Measurements from ENCODE around the gene IRF8.

IRF8 gene

GRCh38 chr16:85853547-85854545 is 45.1 kb upstream of the IRF8 start:
- Histone ChIP-seq H3K4me1 (no peaks in the 10 kb centered on the region), H3K4me3 (ENCODE audit: low read depth, low read length) (no peak overlapping the region), H3K9me3 (ENCODE audit: control insufficient read depth, low read length) (no peaks in the 10 kb centered on the region), H3K9ac (no peak overlapping the region), H3K4me2 (ENCODE audit: low read length) (no peak overlapping the region), H3K27ac (no peak overlapping the region), H3K27me3 (ENCODE audit: control insufficient read depth, insufficient read depth, low read length) (no peaks in the 10 kb centered on the region), H2AFZ (no peak overlapping the region), H3K36me3 (ENCODE audit: control insufficient read depth, insufficient read depth, low read length) (no peaks in the 10 kb centered on the region), H3K79me2 (no peaks in the 10 kb centered on the region)
- no peak for TF ChIP-seq CTCF (IDR thresholded peaks at IDR 0.05)

GRCh38 chr16:85854935-85855334 is 44.0 kb upstream of the IRF8 start:
- Histone ChIP-seq H2AFZ (no peak overlapping the region), H3K4me2 (ENCODE audit: low read length) (no peak overlapping the region), H3K9ac (no peak overlapping the region), H3K27me3 (ENCODE audit: control insufficient read depth, insufficient read depth, low read length) (no peaks in the 10 kb centered on the region), H3K27ac (no peak overlapping the region), H3K4me3 (ENCODE audit: low read depth, low read length) (no peak overlapping the region), H3K4me1 (no peaks in the 10 kb centered on the region), H3K79me2 (no peaks in the 10 kb centered on the region), H3K9me3 (ENCODE audit: control insufficient read depth, low read length) (no peaks in the 10 kb centered on the region), H3K36me3 (ENCODE audit: control insufficient read depth, insufficient read depth, low read length) (no peaks in the 10 kb centered on the region)
- no peak for TF ChIP-seq CTCF (IDR thresholded peaks at IDR 0.05)

- no peak overlapping the region for H3K4me3 ChIP-seq (ENCODE audit: low read depth, low read length)
- H3K27me3 ChIP-seq (ENCODE audit: control insufficient read depth, insufficient read depth, low read length), result no peaks in the 10 kb centered on the region
- no peak overlapping the region for H2AFZ ChIP-seq
- no peak for TF ChIP-seq CTCF (IDR thresholded peaks at IDR 0.05)
- no peaks in the 10 kb centered on the region for H3K9me3 ChIP-seq (ENCODE audit: control insufficient read depth, low read length)
- H3K4me2 ChIP-seq (ENCODE audit: low read length), result no peak overlapping the region
- H3K79me2 ChIP-seq, result no peaks in the 10 kb centered on the region
- H3K27ac ChIP-seq, result no peak overlapping the region
- H3K4me1 ChIP-seq, result no peaks in the 10 kb centered on the region
- no peaks in the 10 kb centered on the region for H3K36me3 ChIP-seq (ENCODE audit: control insufficient read depth, insufficient read depth, low read length)
- H3K9ac ChIP-seq, result no peak overlapping the region
Observed at GRCh38 chr16:85856079-85856478, 42.9 kb upstream of the IRF8 start.

GRCh38 chr16:85856585-85856984 is 42.4 kb upstream of the IRF8 start:
- no peak for TF ChIP-seq CTCF (IDR thresholded peaks at IDR 0.05)
- H3K9ac ChIP-seq, result no peak overlapping the region
- no peak overlapping the region for H2AFZ ChIP-seq
- no peaks in the 10 kb centered on the region for H3K9me3 ChIP-seq (ENCODE audit: control insufficient read depth, low read length)
- no peak overlapping the region for H3K4me3 ChIP-seq (ENCODE audit: low read depth, low read length)
- no peak overlapping the region for H3K4me2 ChIP-seq (ENCODE audit: low read length)
- no peaks in the 10 kb centered on the region for H3K79me2 ChIP-seq
- H3K27me3 ChIP-seq (ENCODE audit: control insufficient read depth, insufficient read depth, low read length), result no peaks in the 10 kb centered on the region
- H3K27ac ChIP-seq, result no peak overlapping the region
- no peaks in the 10 kb centered on the region for H3K36me3 ChIP-seq (ENCODE audit: control insufficient read depth, insufficient read depth, low read length)
- no peaks in the 10 kb centered on the region for H3K4me1 ChIP-seq

Data from parathyroid adenoma (tissue), 2 donors.